Measurements from ENCODE around the gene KRT85. TPM values are rescaled to one million over a fixed set of nuclear protein-coding genes. Genes with fewer than 3 reads are reported as not detected.

Gene KRT85
- total RNA-seq, 2 donors from 2014 or later, result not detected

DNA sequence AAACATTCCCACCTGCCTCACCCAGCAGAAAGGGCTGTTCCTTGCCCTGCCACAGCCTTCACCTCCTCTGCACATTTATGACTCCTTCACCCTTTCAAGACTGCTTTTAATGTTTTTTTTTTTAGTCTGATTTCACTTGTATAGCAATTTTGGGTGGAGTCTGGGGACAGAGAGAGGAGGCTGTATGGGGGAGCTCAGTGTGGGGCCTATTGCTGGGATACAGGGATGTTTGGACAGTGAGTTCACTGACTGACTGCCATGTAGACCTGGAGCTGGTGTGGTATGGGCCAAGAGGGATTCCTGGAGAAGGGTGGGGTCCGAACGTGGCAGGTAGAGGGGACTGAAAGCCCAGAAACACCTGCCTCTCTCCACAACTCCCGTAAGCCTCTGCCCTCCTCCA is 1.9 kb upstream of the KRT85 start:
- no peaks in the 10 kb centered on the region for H3K4me1 Mint-ChIP-seq
- H3K27ac Mint-ChIP-seq, result no peak overlapping the region
- Histone ChIP-seq H3K36me3 (ENCODE audit: control insufficient read depth, insufficient read depth, low read length) (no peaks in the 10 kb centered on the region), H3K27ac (ENCODE audit: low read depth, low read length) (no peak overlapping the region), H3K9me3 (ENCODE audit: control insufficient read depth, low read length) (peaks cover 7% of the 10 kb centered on the region), H3K27me3 (ENCODE audit: control insufficient read depth, insufficient read depth, low read length, poor library complexity, severe bottlenecking) (peaks cover 25% of the 10 kb centered on the region), H3K4me3 (ENCODE audit: low read length) (no peak overlapping the region), H3K4me1 (ENCODE audit: control insufficient read depth, insufficient read depth, low read length) (no peaks in the 10 kb centered on the region), H3K9ac (ENCODE audit: extremely low read depth, low read length, poor library complexity, severe bottlenecking) (no peak overlapping the region)
- no peaks in the 10 kb centered on the region for H3K9me3 Mint-ChIP-seq
- DNase-seq, result no peak
- peaks cover 22% of the 10 kb centered on the region for H3K27me3 Mint-ChIP-seq (ENCODE audit: insufficient read depth)
- TF ChIP-seq, protein P1, sequence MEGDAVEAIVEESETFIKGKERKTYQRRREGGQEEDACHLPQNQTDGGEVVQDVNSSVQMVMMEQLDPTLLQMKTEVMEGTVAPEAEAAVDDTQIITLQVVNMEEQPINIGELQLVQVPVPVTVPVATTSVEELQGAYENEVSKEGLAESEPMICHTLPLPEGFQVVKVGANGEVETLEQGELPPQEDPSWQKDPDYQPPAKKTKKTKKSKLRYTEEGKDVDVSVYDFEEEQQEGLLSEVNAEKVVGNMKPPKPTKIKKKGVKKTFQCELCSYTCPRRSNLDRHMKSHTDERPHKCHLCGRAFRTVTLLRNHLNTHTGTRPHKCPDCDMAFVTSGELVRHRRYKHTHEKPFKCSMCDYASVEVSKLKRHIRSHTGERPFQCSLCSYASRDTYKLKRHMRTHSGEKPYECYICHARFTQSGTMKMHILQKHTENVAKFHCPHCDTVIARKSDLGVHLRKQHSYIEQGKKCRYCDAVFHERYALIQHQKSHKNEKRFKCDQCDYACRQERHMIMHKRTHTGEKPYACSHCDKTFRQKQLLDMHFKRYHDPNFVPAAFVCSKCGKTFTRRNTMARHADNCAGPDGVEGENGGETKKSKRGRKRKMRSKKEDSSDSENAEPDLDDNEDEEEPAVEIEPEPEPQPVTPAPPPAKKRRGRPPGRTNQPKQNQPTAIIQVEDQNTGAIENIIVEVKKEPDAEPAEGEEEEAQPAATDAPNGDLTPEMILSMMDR (conservative IDR thresholded peaks at IDR 0.05), result no peak
- 93% methylated on average over 3 of the region's 3 CpGs; no CpG with 5 or more reads in 1 of the 2 experiments for WGBS, 2 experiments (ENCODE audit: insufficient coverage in 1 of 2, insufficient read length in 1 of 2)
- no peaks in the 10 kb centered on the region for H3K36me3 Mint-ChIP-seq (ENCODE audit: low read depth)
- H3K4me3 Mint-ChIP-seq, result no peak overlapping the region

DNA sequence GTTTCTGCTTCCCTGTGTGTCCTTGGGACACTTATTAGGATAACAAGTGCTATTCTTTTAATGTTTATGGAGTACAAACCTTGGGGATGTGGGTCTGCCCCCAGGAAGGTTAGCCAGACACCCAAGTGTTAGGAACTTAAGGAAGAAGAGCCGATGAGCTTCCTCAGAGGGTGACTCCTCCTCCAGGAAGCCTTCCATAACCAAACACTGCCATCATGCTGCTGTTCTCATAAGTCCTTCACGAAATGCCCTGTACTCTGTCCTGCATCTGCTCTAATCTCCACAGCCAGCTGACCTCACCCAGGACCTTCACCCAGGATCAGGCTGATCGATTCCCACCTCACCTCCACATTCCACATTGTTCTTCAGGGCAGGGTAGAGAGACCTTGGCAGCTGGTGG is 1.2 kb upstream of the KRT85 start:
- DNase-seq, result no peak
- Histone ChIP-seq H3K27me3 (ENCODE audit: control insufficient read depth, insufficient read depth, low read length, poor library complexity, severe bottlenecking) (peaks cover 25% of the 10 kb centered on the region), H3K36me3 (ENCODE audit: control insufficient read depth, insufficient read depth, low read length) (no peaks in the 10 kb centered on the region), H3K27ac (ENCODE audit: low read depth, low read length) (no peak overlapping the region), H3K4me3 (ENCODE audit: low read length) (no peak overlapping the region), H3K9ac (ENCODE audit: extremely low read depth, low read length, poor library complexity, severe bottlenecking) (no peak overlapping the region), H3K9me3 (ENCODE audit: control insufficient read depth, low read length) (peaks cover under 1% of the 10 kb centered on the region), H3K4me1 (ENCODE audit: control insufficient read depth, insufficient read depth, low read length) (no peaks in the 10 kb centered on the region)
- TF ChIP-seq, protein P1 (conservative IDR thresholded peaks at IDR 0.05), result no peak
- Mint-ChIP-seq H3K36me3 (ENCODE audit: low read depth) (no peaks in the 10 kb centered on the region), H3K4me3 (no peak overlapping the region), H3K27ac (no peak overlapping the region), H3K4me1 (no peaks in the 10 kb centered on the region), H3K27me3 (ENCODE audit: insufficient read depth) (peaks cover 23% of the 10 kb centered on the region), H3K9me3 (no peaks in the 10 kb centered on the region)
- WGBS, 2 experiments (ENCODE audit: insufficient coverage in 1 of 2, insufficient read length in 1 of 2), result 54 to 58% methylated on average over 2 to 3 of the region's 3 CpGs

DNA sequence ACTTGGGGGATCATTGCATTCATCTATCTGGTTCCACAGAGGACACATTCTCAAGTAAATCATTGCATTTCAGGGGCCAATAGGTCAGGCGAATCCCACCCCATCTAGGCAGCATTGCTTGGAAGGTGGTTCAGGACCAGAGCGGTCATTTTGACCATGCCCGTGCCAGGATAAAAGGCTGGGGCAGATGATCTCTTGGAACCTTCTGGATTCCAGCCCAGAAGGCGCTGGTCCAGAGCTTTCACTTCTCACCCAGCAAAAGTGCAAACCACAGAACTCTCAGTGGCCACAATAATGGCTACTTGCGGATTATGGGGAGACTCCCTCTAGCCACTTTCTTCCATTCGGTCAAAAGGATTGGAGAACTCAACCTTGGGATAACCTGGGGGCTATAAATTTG is 595 bp upstream of the KRT85 start:
- Mint-ChIP-seq H3K27ac (no peak overlapping the region), H3K27me3 (ENCODE audit: insufficient read depth) (peaks cover 26% of the 10 kb centered on the region), H3K4me3 (no peak overlapping the region), H3K9me3 (no peaks in the 10 kb centered on the region), H3K4me1 (no peaks in the 10 kb centered on the region), H3K36me3 (ENCODE audit: low read depth) (no peaks in the 10 kb centered on the region)
- no peak for DNase-seq
- Histone ChIP-seq H3K9ac (ENCODE audit: extremely low read depth, low read length, poor library complexity, severe bottlenecking) (no peak overlapping the region), H3K27ac (ENCODE audit: low read depth, low read length) (no peak overlapping the region), H3K27me3 (ENCODE audit: control insufficient read depth, insufficient read depth, low read length, poor library complexity, severe bottlenecking) (peaks cover 25% of the 10 kb centered on the region), H3K36me3 (ENCODE audit: control insufficient read depth, insufficient read depth, low read length) (no peaks in the 10 kb centered on the region), H3K4me3 (ENCODE audit: low read length) (no peak overlapping the region), H3K9me3 (ENCODE audit: control insufficient read depth, low read length) (no peaks in the 10 kb centered on the region), H3K4me1 (ENCODE audit: control insufficient read depth, insufficient read depth, low read length) (no peaks in the 10 kb centered on the region)
- TF ChIP-seq, protein P1 (conservative IDR thresholded peaks at IDR 0.05), result no peak
- 89 to 94% methylated on average over 4 to 6 of the region's 6 CpGs for WGBS, 2 experiments (ENCODE audit: insufficient coverage in 1 of 2, insufficient read length in 1 of 2)
